ENCODE measurements around the gene MIR17HG.
"Not testable (repeated sequence)": the region's sequence is repeated elsewhere in the genome, so short reads cannot be mapped to it uniquely, and the experiment has no call there.

Gene MIR17HG

GRCh38 chr13:91347202-91347995 lies at the start of gene MIR17HG:
Gene MIR17HG, plus strand, starts transcription at chr13:91347687.
- peak; percentile 18 to 87 (median 73) for DNase-seq

DNA sequence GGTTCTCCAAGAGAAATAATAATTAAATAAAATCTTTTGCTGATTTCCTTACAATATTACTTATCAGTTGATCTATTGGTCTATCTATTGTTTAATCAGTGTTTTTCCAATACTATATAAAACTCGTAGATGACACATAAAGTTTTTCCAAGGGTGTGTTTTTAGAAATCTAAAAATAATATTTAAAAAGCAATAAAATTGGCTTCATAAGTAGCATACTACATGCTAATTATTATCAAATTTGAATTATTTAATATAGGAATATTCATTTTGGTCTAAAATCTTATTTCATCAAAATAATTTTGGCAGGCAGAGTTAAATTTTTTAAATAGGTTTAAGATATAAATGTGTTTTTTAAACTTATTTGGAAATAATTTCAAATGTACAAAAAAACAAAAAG lies 49.4 kb upstream of the MIR17HG start:
- DNase-seq: no peak

GRCh38 chr13:91302111-91302510 lies 45.4 kb upstream of the MIR17HG start:
- no peak for DNase-seq

DNA sequence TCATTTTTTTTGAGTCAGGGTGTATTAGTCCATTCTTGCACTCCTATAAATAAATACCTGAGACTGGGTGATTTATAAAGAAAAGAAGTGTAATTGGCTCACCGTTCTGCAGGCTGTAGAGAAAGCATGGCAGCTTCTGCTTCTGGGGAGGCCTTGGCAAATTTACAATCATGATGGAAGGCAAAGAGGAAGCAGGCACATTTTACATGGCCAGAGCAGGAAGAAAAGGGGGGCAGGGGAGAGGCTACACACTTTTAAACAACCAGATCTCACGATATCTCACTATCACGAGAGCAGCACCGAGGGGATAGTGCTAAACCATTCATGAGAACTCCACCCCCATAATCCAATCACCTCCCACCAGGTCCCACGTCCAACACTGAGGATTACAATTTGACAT lies 44.5 kb upstream of the MIR17HG start:
- no peak for DNase-seq

- DNase-seq: no peak
Observed at GRCh38 chr13:91304741-91305140, 42.7 kb upstream of the MIR17HG start.

DNA sequence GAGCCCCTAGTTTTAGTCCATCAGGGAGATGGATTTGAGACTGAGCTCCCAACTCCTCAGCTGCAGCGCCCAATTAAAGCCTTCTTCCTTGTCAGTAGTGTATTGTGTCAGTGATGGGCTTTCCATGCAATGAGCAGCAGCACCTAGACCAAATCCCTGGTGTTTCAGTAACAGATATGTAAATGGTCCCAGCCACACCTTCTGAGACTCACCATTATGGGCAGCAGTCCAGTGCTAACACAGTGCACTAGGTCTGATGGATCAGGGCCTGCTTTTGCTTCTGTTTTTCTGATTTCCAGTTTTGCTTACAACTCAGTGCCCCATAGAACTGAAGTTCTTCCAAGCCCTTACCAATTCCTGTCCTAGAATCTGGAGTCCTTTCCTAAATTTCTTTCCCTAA lies 41.8 kb upstream of the MIR17HG start:
- DNase-seq: no peak

- no peak for DNase-seq
Observed at GRCh38 chr13:91307887-91308286, 39.6 kb upstream of the MIR17HG start.

- DNase-seq: no peak
Observed at GRCh38 chr13:91308299-91308698, 39.2 kb upstream of the MIR17HG start.

DNA sequence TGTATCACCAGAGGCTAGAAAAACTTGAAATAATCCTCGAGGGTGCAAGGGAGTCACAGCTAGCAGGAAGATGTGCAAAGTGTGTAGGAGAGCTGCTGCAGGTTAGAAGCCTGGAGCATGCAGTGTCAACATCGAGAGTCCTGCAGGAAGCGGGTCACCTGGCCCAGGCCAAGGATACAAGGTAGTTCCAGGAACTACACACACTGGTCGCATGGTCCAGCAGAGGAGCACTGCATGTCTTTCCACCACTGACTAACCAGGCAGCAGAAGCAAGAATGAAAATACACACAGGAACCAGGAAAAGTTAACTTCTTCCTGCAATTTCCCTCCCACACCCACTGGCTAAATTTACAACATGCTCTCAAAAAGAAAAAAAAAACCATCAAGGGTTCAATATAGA lies 36.0 kb upstream of the MIR17HG start:
- DNase-seq: no peak

DNA sequence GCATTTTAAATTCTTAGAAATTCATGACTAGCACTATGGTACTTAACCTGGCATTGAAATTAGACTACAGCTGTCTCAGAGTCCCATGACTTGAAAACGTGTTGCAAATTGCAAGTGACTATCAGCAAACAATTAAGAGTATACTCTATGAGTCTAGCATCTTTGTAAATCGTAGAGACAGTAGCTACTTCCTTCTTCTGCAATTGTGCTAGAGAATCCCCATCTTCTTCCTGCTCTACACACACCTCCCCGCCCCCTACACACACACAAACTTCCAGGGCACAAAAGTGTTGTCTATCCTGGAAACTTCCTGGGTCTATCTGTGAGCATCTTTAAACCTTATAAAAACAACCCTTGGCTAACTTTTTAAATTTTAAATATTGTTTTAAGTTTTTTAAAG lies 35.2 kb upstream of the MIR17HG start:
- no peak for DNase-seq

- peak in 6 of 56 donors; percentile 1 to 22 (median 10) for DNase-seq
Observed at GRCh38 chr13:91313103-91313502, 34.4 kb upstream of the MIR17HG start.

DNA sequence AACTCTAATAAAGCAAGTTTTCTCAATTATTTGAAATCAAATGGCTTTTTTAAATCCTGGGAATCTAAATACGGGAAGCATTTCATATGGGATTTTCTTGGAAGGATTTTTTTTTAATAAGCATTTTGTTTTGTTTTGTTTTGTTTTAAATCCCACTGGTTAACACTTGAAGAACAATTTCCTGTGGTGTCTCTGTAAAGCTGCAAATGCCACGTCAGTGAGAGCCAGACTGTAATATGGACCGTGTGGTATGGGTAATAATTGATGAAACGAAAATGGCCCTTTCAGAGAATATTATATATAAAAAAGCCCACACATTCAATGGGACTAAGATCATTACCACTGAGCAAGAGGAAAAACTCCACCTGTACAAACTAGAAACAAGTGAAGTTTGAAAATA lies 33.9 kb upstream of the MIR17HG start:
- no peak for DNase-seq

DNA sequence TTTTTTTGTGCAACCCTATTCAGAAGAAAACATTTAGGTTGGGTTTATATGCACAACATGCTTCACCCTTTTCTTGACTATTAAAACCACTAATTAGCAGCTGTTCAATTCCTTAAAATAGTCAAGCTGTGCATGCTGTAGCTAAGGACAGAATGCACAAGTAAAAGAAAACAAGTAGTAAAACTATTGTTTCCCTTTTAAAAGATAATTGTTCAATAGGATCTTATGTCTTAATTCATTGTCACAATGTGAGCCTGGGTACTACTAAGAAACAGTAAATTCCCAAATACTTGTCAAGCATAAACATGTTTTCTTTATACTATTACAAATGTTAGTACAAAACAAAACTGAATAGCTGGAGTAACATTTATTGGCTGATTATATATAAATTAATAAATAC lies 32.6 kb upstream of the MIR17HG start:
- DNase-seq: no peak

- no peak for DNase-seq
Observed at GRCh38 chr13:91318886-91319285, 28.6 kb upstream of the MIR17HG start.

GRCh38 chr13:91319996-91320395 lies 27.5 kb upstream of the MIR17HG start:
- DNase-seq: no peak

- DNase-seq: not testable (repeated sequence)
Observed at GRCh38 chr13:91320990-91321389, 26.5 kb upstream of the MIR17HG start.

DNA sequence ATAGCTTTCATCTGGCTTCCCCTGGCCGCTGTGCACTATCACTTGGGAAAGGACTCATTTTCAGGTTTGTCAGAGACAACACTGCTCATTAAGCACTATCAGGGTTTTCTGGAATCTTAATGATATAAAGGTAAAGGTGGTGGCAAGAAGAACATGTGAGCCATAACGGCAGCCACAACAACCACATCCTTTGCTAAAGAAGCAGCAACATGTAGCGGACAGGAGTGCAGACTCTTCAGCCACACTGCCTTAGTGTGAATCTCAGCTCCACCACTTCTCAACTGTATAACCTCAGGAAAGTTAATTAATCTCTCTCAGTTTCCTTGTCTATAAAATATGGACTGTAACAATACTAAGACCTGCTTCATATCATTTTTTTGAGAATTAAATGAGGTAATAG lies 24.1 kb upstream of the MIR17HG start:
- no peak for DNase-seq

DNA sequence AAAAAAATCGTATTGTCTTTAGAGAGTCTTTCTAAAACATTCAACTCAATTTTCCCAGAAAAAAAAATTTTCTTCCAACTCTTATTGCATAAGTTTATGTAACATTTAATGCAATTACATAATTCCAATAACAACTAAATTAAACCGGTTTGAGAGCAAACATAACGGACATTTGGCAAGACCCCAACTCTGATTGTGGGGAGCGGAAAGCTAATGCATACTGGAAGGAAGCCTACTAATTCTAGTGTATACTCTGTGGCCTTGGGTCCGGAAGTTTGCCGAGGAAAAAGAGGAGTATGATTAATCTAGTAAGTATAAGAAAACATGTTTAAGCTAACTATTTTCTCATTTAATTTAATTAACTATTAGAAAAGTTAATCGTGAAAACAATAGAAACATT lies 21.3 kb upstream of the MIR17HG start:
- DNase-seq: no peak

GRCh38 chr13:91328726-91329125 lies 18.8 kb upstream of the MIR17HG start:
- no peak for DNase-seq

- DNase-seq: no peak
Observed at GRCh38 chr13:91329733-91330132, 17.8 kb upstream of the MIR17HG start.

DNA sequence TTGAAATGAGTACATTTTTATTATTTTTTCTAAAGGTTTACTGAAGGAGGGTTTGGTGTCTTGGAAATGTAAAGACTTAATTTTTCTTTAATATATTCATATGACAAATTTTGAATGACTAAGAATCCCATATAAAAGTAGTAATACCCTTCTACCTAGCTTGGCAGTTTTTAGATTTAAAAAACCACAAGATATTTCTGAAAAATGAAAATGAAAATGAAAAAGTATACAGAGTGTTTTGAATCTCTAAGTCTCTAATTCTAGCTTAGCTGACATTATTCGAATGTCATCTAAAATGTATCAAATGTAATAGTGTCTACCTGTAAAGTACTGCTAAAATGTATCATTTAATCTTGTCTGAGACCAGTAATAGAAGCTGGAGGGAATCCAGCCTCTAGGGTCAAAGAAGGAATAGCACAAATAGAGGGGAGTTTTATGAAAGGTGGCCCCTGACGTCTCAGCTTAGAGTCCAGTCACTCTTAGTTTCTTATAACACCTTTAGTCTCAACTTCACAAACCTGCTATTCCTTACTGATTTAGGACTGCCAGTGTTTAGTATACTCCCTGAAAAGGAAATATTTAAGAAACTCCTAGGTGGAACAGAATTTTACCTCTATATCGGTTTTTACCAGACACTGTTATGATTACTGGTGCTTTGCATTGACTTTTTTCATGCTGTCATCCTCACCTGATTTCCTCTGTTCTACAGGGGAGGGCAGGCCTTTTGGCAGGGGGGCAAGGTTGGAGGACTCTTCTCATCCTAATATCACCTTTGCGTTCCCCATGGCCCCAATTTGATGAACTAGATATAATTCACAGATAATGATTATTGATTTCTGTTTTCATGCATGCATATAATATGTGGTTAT lies 16.2 kb upstream of the MIR17HG start:
- DNase-seq: no peak

- DNase-seq: no peak
Observed at GRCh38 chr13:91346062-91346461, 1.4 kb upstream of the MIR17HG start.

GRCh38 chr13:91346850-91347201 lies 661 bp upstream of the MIR17HG start:
- DNase-seq: peak in 11 of 56 donors; percentile 2 to 47 (median 40)

Data from amygdala (tissue), 56 donors.